GM12864 (cell line): Measurements from ENCODE around the gene TMCO4.

Experiments used
- DNase-seq: peaks from one replicate; pipeline ENCODE4 v3.0.0-alpha.2; 2011; ENCODE audit warnings: low read depth
- H3K4me3 ChIP-seq: 2 replicates; pipeline ENCODE4 v1.5.1; 2011; ENCODE audit warnings: mild to moderate bottlenecking, low read depth, low read length, control low read depth
- CTCF ChIP-seq: IDR thresholded peaks from 2 replicates; pipeline ENCODE4 v1.5.1; 2011; ENCODE audit warnings: low read depth, mild to moderate bottlenecking, moderate library complexity, low read length, control low read depth, inconsistent platforms; ENCODE audit errors: missing control alignments

The TMCO4 gene

GRCh38 chr1:19812875-19813642, 13.3 kb upstream of the TMCO4 start:
- no peak for TF ChIP-seq CTCF
- no peak for DNase-seq
- no peak overlapping the region for H3K4me3 ChIP-seq

GRCh38 chr1:19811206-19811851, 11.6 kb upstream of the TMCO4 start:
- peak; percentile 81 for TF ChIP-seq CTCF
- no peak overlapping the region for H3K4me3 ChIP-seq
- DNase-seq = no peak

- DNase-seq = no peak
- no peak overlapping the region for H3K4me3 ChIP-seq
- TF ChIP-seq CTCF = no peak
Observed at GRCh38 chr1:19809044-19809750, 9.5 kb upstream of the TMCO4 start.

GRCh38 chr1:19808351-19808750, 8.6 kb upstream of the TMCO4 start:
- no peak for TF ChIP-seq CTCF
- no peak for DNase-seq
- H3K4me3 ChIP-seq = no peak overlapping the region

- DNase-seq = no peak
- no peak overlapping the region for H3K4me3 ChIP-seq
- TF ChIP-seq CTCF = no peak
Observed at GRCh38 chr1:19804831-19805251, 5.1 kb upstream of the TMCO4 start.

GRCh38 chr1:19802269-19802668, 2.6 kb upstream of the TMCO4 start:
- H3K4me3 ChIP-seq = no peak overlapping the region
- DNase-seq = no peak
- TF ChIP-seq CTCF = no peak
